Stomach smooth muscle (tissue), 2 donors: ENCODE results near the gene NOTO.
"Not testable (repeated sequence)": the region's sequence is repeated elsewhere in the genome, so short reads cannot be mapped to it uniquely, and the experiment has no call there.

Experiments
- H3K27ac ChIP-seq: one replicate; pipeline ENCODE4 v1.7.0; 2013; ENCODE audit warnings: mild to moderate bottlenecking, low read length, inconsistent platforms
- H3K27me3 ChIP-seq, 2 donors: one replicate each; pipeline ENCODE4 v1.7.0; 2013; ENCODE audit warnings: low read length in 2 of 2; ENCODE audit not compliant: insufficient read depth in 2 of 2, control insufficient read depth in 1 of 2
- H3K36me3 ChIP-seq, 2 donors: one replicate each; pipeline ENCODE4 v1.7.0; 2013; ENCODE audit warnings: low read length in 2 of 2; ENCODE audit not compliant: control insufficient read depth in 2 of 2, insufficient read depth in 2 of 2
- H3K4me1 ChIP-seq: one replicate; pipeline ENCODE4 v1.7.0; 2013; ENCODE audit warnings: low read length; ENCODE audit not compliant: control insufficient read depth, insufficient read depth
- H3K4me3 ChIP-seq, 2 donors: one replicate each; pipeline ENCODE4 v1.7.0; 2013; ENCODE audit warnings: low read length in 2 of 2
- H3K9ac ChIP-seq, 2 donors: one replicate each; pipeline ENCODE4 v1.7.0; 2013; ENCODE audit warnings: low read length in 2 of 2, mild to moderate bottlenecking in 1 of 2
- H3K9me3 ChIP-seq, 2 donors: one replicate each; pipeline ENCODE4 v1.7.0; 2013; ENCODE audit warnings: low read length in 2 of 2; ENCODE audit not compliant: control insufficient read depth in 2 of 2
- donor health status: healthy.
- donor health status: Pancreatic carcinoma.

The NOTO gene

DNA sequence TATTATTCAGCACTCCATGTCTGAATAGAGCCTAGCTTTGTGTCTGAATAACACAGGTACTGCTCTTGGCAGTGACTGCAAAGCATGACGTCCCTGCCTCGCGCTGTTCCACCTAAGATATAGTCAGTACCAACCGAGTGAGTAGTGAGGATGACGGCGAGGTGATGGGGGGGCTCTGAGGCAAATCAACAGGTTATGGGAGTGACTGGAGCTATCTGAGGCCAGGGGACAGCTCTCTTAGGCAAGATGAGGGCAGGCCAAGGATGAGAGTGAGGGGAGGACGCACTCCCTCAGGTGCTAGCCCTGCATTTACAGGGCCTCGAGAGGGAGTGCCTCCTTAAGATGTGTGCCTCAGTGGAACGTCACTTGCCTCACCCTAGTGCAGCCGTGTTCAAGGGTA lies 28.1 kb upstream of the NOTO start:
- Histone ChIP-seq H3K9ac (no peak overlapping the region), H3K4me1 (peaks cover 27% of the 10 kb centered on the region), H3K27me3 (peaks cover 38 to 51% of the 10 kb centered on the region in 2 donors), H3K27ac (no peak overlapping the region), H3K9me3 (no peaks in the 10 kb centered on the region), H3K4me3 (no peak overlapping the region), H3K36me3 (no peaks in the 10 kb centered on the region)

DNA sequence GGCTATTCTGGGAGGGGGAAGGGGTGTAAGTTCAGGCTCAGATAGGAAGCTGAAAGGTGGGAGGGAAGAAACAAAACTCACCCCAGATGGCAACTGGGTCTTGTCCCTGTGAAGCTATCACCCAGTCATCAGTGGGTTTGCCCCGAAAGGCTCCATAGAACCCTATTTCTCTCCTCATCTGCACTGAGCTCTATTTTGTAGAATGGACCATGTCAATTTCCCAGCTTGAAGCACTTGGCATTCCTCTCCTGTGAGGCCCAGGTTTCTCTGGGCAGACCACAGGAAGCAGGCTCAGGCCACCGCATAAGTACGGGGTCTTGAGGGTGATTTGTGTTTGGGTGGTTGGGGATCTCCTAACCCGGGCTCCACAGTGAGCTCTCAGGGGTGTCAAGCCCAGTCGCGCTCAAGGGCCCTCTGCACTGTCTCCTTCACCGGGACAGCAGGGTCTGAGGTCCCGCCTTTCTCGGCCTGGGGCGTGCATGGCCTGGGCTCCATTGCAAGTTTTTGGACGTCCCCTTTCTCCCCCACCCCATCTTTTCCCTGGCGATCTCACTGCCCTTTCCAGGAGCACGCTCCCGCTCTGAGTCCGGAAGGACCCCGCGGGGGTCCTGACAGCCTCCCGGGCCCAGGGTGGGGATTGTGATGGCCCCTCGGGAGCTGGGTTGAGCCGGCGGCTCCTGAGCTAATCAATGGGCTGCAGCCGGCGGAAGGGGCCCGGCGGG lies 27.3 kb upstream of the NOTO start:
- peaks cover 27% of the 10 kb centered on the region for H3K4me1 ChIP-seq
- no peaks in the 10 kb centered on the region for H3K9me3 ChIP-seq
- no peak overlapping the region for H3K27ac ChIP-seq
- H3K36me3 ChIP-seq = no peaks in the 10 kb centered on the region
- peaks cover 40 to 51% of the 10 kb centered on the region in 2 donors for H3K27me3 ChIP-seq
- peak overlapping the region in 1 of 2 donors; percentile 38 for H3K9ac ChIP-seq
- peak overlapping the region; percentile 72 to 81 for H3K4me3 ChIP-seq

DNA sequence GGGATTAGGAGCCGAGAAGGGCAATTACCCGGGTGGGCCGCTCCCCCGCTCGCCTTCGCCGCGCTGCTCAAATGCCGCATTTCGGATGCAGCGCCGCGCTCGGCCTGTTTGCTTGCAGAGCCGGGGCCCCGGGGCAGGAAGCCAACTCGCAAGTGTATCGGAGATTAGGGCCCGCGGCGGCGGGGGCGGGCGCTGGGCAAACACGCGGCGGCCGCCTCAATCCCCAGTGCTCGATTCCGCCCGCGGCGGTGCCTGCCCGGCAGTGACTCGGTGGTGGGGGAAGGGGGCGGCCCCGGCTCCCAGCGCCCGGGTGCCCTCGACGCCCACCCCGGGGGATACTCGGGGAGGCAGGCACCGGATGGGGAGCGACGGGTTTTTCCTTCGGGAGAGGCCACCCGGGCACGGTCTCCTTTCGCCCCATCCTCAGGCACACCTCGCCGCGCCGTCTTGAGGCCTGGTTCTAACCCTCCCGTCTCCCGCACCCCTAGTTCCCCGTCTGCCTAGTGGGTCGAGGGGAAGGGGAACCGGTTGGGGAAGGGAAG lies 26.6 kb upstream of the NOTO start:
- H3K9ac ChIP-seq = peak overlapping the region in 1 of 2 donors; percentile 57
- H3K36me3 ChIP-seq = no peaks in the 10 kb centered on the region
- H3K9me3 ChIP-seq = no peaks in the 10 kb centered on the region
- H3K4me1 ChIP-seq = peaks cover 27% of the 10 kb centered on the region
- no peak overlapping the region for H3K27ac ChIP-seq
- H3K27me3 ChIP-seq = peaks cover 40 to 51% of the 10 kb centered on the region in 2 donors
- peak overlapping the region; percentile 72 to 81 for H3K4me3 ChIP-seq

DNA sequence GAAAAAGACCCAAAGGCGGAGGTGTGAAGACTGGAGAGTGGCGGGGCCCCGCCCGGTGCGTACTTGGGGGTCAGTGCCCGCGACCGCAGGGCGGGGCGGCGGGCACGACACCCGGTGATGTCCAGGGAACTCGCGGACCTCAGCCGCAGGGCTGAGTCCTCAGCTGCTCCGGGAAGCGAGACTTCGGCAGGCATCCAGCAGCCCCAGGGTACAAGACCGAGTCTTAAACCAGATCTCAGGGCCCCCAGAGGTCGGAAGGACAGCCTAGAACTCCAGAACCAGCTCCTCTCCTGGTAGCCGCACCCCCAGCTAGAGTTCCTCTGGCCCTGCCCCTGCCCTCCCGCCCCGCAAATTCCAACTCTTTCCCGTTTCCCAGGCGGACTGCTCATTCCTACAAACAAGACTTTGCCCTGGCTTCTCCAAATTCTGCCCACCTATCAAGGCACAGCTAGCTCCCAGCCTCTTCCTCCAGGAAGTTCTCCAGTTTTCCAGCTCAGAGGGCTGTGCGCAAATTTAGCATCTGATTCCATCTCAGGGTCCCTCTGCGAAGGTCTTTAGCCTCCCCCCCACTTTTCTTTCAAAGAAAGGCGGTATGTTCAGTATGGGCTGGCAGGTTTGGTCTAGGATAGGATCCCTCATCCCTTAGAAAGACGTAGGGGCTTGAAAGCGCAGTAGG lies 26.0 kb upstream of the NOTO start:
- Histone ChIP-seq H3K27me3 (peaks cover 40 to 51% of the 10 kb centered on the region in 2 donors), H3K9ac (peak overlapping the region in 1 of 2 donors; percentile 73), H3K4me1 (peaks cover 27% of the 10 kb centered on the region), H3K36me3 (no peaks in the 10 kb centered on the region), H3K4me3 (peak overlapping the region; percentile 73 to 81), H3K27ac (peak overlapping the region; percentile 64), H3K9me3 (no peaks in the 10 kb centered on the region)

DNA sequence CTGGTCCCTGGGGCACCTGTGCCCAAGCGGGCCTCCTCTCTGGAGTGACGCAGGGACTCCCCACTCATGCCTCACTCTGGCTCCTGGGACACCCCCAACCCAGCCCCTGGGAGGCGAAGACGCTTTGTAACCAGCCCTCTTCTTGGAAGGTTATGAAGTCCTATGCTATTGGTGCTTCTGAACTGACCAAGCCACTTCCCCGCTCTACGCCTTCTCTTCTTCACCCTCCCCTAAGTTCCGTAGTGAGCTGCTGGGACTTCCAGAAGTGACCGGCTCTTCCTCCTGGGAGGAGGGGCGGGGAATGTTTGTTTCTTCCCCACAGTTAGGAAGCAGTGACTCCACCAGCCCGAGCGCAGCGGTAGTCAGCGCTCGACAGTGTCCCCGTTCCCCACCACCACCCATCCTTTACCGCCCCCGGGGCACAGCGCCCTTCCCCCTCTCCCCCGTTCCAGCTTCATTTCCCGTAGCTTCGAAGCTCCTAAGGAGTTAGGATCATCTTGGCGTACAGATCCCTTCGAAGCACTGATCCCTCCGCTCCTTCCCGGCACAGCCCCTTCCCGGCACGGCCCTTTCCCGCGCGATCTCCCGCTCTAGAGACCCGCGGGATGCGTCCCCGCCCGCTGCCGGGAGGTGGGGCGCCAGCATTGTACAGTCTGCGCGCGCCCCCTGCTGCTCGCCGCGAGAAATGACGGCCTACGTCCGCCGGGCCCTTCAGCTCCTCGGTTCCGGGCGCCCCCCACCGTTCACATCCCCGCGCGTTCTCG lies 25.3 kb upstream of the NOTO start:
- Histone ChIP-seq H3K36me3 (no peaks in the 10 kb centered on the region), H3K9me3 (no peaks in the 10 kb centered on the region), H3K4me3 (peak overlapping the region; percentile 73 to 81), H3K27me3 (peaks cover 38 to 51% of the 10 kb centered on the region in 2 donors), H3K27ac (peak overlapping the region; percentile 64), H3K9ac (peak overlapping the region; percentile 58 to 73), H3K4me1 (peaks cover 27% of the 10 kb centered on the region)

DNA sequence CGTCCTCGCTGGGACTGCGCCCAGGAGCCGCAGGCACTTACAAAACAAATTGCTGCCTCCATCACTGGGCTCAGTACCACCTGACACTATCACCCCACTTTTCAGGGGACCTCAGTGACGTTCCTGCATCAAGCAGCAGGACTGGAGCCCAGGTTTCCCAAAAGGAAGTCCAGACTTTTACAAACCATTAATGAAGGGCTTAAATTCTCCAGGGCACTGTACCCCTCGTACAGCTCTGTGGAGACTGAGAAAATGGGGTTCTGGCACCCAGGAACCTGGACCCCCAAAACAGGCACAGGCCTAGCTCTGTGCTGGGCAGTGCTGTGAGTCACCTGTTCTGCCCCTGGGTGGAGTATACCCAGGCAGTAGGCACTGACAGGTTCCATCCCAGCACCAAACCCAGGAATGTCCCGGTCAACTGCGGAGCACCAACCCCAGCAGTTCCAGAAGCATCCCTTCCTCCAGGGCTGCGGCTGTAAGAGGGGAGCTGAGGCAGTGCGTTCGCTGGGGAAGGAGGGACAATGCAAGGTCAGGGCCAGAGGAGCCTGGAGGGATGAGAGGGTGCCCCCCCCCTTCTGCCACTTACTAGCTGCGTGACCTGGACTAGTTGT lies 24.6 kb upstream of the NOTO start:
- no peaks in the 10 kb centered on the region for H3K9me3 ChIP-seq
- H3K4me3 ChIP-seq = peak overlapping the region in 1 of 2 donors; percentile 81
- no peak overlapping the region for H3K27ac ChIP-seq
- peaks cover 27% of the 10 kb centered on the region for H3K4me1 ChIP-seq
- no peak overlapping the region for H3K9ac ChIP-seq
- H3K27me3 ChIP-seq = peaks cover 35 to 46% of the 10 kb centered on the region in 2 donors
- H3K36me3 ChIP-seq = no peaks in the 10 kb centered on the region

DNA sequence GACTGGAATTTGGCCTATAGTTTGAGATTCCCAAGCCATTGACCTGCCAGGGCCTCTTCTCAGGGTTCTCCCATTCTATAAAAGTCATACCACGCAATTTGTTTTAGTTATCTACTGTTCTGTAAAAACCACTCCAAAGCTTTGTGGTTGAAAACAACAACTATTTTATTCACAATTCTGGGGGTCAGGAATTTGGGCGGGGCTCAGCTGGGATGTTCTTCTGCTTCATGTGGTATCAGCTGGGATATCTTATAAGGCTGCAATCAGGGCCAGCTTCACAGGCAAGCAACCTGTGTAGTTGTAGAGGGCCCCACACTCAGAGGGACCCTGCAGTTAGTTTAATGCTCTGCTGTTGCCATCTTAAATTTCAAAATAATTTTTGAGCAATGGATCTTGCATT lies 16.4 kb upstream of the NOTO start:
- Histone ChIP-seq H3K4me1 (no peaks in the 10 kb centered on the region), H3K9me3 (peaks cover 0 to 7% of the 10 kb centered on the region in 2 donors), H3K27ac (no peak overlapping the region), H3K36me3 (no peaks in the 10 kb centered on the region), H3K4me3 (no peak overlapping the region), H3K9ac (no peak overlapping the region), H3K27me3 (peaks cover 0 to 6% of the 10 kb centered on the region in 2 donors)

DNA sequence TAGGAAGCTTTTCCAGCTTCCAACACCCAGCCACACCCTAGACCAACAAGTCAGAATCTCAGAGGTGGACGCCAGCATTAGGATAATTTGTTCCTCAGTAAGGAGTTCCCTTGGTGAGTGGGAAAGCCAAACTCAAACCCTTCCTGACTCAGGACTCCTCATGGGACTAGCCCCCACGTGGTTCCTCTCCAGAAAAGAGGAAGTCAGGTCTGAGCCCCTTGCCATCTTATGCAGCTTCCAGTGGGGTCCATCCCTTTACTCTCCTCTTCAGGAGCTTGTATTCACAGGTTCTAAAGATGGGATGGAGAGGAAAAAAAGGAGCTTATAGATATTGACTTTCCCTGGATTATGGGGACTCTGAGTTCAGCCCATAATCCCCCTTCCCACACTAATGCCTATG lies 14.8 kb upstream of the NOTO start:
- Histone ChIP-seq H3K36me3 (no peaks in the 10 kb centered on the region), H3K4me3 (no peak overlapping the region), H3K27ac (no peak overlapping the region), H3K27me3 (peaks cover 0 to 6% of the 10 kb centered on the region in 2 donors), H3K9ac (no peak overlapping the region), H3K4me1 (no peaks in the 10 kb centered on the region), H3K9me3 (peaks cover 0 to 7% of the 10 kb centered on the region in 2 donors)

DNA sequence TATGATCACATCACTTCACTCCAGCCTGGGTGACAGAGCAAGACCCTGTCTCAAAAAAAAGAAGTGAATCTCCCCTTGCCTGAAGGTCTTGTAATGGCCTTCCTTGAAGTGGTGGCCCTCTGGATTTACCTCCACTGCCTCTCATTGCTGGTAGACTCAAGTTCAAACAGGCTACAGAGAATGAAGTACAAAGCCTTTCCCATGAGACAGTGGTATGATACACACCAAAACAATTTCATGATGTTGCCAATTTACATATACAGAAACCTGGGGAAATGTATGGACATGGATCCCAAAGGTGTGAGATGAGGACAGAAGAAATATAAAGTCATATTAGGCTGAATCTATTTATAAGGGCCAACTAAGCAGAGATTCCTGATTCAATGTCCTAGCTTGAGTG lies 4.8 kb upstream of the NOTO start:
- peaks cover 0 to 2% of the 10 kb centered on the region in 2 donors for H3K9me3 ChIP-seq
- H3K9ac ChIP-seq = no peak overlapping the region
- peaks cover 15 to 22% of the 10 kb centered on the region in 2 donors for H3K27me3 ChIP-seq
- no peak overlapping the region for H3K27ac ChIP-seq
- no peaks in the 10 kb centered on the region for H3K36me3 ChIP-seq
- H3K4me1 ChIP-seq = peaks cover 2% of the 10 kb centered on the region
- H3K4me3 ChIP-seq = no peak overlapping the region

DNA sequence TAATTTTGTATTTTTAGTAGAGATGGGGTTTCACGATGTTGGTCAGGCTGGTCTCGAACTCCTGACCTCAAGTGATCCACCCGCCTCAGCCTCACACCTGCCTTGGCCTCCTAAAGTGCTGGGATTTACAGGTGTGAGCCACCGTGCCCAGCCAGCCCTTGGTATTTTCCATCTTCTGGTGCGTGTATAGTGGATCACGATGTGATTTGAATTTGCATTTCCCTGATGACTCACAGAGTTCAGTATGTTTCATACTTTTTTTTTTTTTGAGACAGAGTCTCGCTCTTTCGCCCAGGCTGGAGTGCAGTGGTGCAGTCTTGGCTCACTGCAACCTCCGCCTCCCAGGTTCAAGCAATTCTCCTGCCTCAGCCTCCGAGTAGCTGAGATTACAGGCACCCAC lies 2.1 kb upstream of the NOTO start:
- H3K4me3 ChIP-seq, H3K27ac ChIP-seq, H3K4me1 ChIP-seq, H3K9me3 ChIP-seq, H3K36me3 ChIP-seq, H3K9ac ChIP-seq: not testable (repeated sequence)
- H3K27me3 ChIP-seq = peaks cover 28 to 34% of the 10 kb centered on the region in 2 donors
